HEK293T (cell line): ENCODE results near the gene SKIC8.

Source experiments
- CTCF ChIA-PET: fragments of 350-600 bp; formaldehyde crosslinking; extraction: SDS; loops from one replicate; lab custom pipeline; 2021; ENCODE audit warnings: antibody characterized with exemption, inconsistent platforms; lab: Yijun Ruan, JAX
- POLR2A ChIA-PET: fragments of 350-600 bp; formaldehyde crosslinking; extraction: SDS; loops from one replicate; lab custom pipeline; 2020; ENCODE audit warnings: antibody characterized with exemption, inconsistent platforms; lab: Yijun Ruan, JAX
- DNase-seq: peaks from one replicate; pipeline ENCODE4 v3.0.0; 2012; ENCODE audit warnings: mixed read lengths; ENCODE audit errors: extremely low spot score
- ARNT ChIP-seq: fragments of 450-650 bp; IDR thresholded peaks from 2 replicates; pipeline ENCODE4 v1.6.1; 2017; ENCODE audit warnings: mild to moderate bottlenecking
- BHLHE40 ChIP-seq: fragments of 450-650 bp; IDR thresholded peaks from 2 replicates; pipeline ENCODE4 v1.6.1; 2016; ENCODE audit warnings: mild to moderate bottlenecking, moderate library complexity, borderline replicate concordance
- CTBP1 ChIP-seq: fragments of 450-650 bp; IDR thresholded peaks from 2 replicates; pipeline ENCODE4 v1.6.1; 2016; ENCODE audit warnings: borderline replicate concordance
- ELF4 ChIP-seq: fragments of 450-650 bp; IDR thresholded peaks from 2 replicates; pipeline ENCODE4 v1.6.1; 2017; ENCODE audit warnings: antibody characterized with exemption
- FOXA1 ChIP-seq: fragments of 450-650 bp; IDR thresholded peaks from 2 replicates; pipeline ENCODE4 v1.6.1; 2016; ENCODE audit warnings: mild to moderate bottlenecking
- FOXK2 ChIP-seq: fragments of 450-650 bp; IDR thresholded peaks from 2 replicates; pipeline ENCODE4 v1.6.1; 2016; ENCODE audit warnings: mild to moderate bottlenecking
- FOXM1 ChIP-seq: fragments of 450-650 bp; IDR thresholded peaks from 2 replicates; pipeline ENCODE4 v1.6.1; 2017; ENCODE audit warnings: mild to moderate bottlenecking, borderline replicate concordance
- HDGF ChIP-seq: fragments of 450-650 bp; IDR thresholded peaks from 2 replicates; pipeline ENCODE4 v1.6.1; 2017; ENCODE audit warnings: antibody characterized with exemption, borderline replicate concordance
- L3MBTL2 ChIP-seq: fragments of 450-650 bp; conservative IDR thresholded peaks from 2 replicates; pipeline ENCODE4 v1.6.1; 2016; ENCODE audit warnings: mild to moderate bottlenecking
- LEF1 ChIP-seq: fragments of 450-650 bp; IDR thresholded peaks from 2 replicates; pipeline ENCODE4 v1.6.1; 2017; ENCODE audit warnings: mild to moderate bottlenecking, borderline replicate concordance
- NFRKB ChIP-seq: fragments of 450-650 bp; IDR thresholded peaks from 2 replicates; pipeline ENCODE4 v1.6.1; 2016; ENCODE audit warnings: mild to moderate bottlenecking, moderate library complexity
- SP1 ChIP-seq: fragments of 450-650 bp; IDR thresholded peaks from 2 replicates; pipeline ENCODE4 v1.6.1; 2017
- TARDBP ChIP-seq: fragments of 450-650 bp; IDR thresholded peaks from 2 replicates; pipeline ENCODE4 v1.6.1; 2016
- ZNF384 ChIP-seq: fragments of 450-650 bp; IDR thresholded peaks from 2 replicates; pipeline ENCODE4 v1.6.1; 2016
- TF ChIP-seq, protein P1 (sequence below): fragments of 450-650 bp; IDR thresholded peaks from 2 replicates; pipeline ENCODE4 v1.6.1; 2016

SKIC8 gene

DNA sequence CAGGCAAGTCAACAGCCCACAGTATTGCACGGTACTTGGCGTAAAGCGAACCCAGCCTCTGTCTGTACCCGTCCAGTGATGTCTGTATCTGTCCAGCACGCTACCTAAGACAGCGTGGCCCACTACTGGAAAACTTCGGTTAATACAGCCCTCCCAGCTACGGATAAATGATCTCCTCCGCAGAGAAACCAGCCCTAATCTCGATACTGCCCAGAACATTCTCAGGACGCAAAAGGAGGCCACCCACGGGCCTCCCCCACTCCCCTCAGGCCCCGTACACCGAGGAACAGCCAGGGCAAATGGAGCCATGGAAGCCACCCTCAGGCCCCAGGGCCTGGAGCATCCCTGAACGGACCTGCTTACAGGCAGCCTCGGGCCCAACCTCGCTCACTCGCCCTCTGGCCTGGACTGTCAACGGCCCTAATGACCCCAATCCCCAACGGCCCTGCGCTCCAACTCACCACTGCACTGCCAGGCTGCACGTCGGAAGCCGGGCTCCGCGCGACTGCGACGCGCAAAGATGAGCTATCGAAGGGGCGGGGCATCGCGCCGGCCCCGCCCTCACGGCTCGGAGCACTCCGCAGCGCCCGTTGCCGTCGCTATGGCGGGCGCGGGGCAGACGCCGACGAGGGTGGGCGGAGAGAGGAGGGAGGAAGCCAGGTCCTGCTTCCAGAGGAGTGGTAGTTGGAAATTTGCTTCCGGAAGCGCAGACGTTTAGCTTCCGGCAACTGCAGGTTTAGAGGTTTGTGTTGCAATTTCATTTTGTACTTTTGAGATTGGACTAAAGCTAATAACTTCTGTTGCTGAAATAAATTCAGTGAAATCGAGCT lies at the start of gene SKIC8:
SKIC8 (minus strand) TSS at position 509 of the 830 bp plus-strand sequence. CDS start 3,923 bp downstream, outside the sequence.
- peak; percentile 99 for DNase-seq
- TF ChIP-seq HDGF (peak; percentile 88), FOXK2 (no peak), ELF4 (peak; percentile 59; the same call in 1 of the 2 replicates), FOXA1 (no peak), TARDBP (no peak), SP1 (no peak)
- ChIA-PET POLR2A (interaction anchor here (0.6 to 2.5 kb wide), 65 partner anchors 8 to 536 kb away, joined by 3 to 36 read pairs (median 4); partner anchors contain the start of genes CHRNA5, HYKK, IDH3A and IREB2), CTCF (interaction anchor here (0.6 to 1.2 kb wide), 5 partner anchors 9 to 237 kb away, joined by 3 to 9 read pairs (median 3); no protein-coding TSS in a partner anchor)

DNA sequence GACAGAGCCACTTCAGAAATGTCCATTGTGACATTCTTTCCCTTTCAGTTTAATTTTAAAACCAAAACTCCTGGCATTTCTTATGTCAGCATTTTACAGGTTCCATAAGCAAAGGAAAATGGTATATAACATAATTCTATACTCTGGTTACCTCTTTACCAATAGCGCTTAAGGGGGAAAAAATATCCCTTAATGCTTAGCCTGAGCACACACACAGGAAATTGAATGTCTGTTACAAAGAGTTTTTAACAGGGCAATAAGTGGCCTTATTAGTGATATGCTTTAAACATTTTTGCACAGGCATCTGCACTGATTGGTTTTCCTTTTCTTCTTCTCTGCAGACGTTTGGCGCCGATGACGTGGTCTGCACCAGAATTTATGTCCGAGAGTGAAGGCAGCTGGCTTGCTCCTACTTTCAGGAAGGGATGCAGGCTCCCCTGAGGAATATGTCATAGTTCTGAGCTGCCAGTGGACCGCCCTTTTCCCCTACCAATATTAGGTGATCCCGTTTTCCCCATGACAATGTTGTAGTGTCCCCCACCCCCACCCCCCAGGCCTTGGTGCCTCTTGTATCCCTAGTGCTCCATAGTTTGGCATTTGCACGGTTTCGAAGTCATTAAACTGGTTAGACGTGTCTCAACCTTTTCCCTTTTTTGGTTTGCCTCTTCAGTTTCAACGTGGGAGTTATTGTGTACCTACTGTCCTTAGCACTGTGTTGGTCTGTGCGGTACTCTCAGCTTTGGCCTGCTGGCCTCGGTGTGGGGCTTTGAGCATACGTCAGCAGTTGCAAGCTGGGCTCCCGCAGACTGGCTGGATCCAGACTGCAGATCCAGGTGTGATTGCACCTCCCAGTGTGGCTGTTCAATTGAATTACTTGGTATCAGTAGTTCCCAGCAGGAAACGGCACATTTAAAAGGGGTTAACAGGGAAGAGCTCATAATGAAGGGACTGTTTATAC lies 48.5 kb upstream of the SKIC8 start:
- TF ChIP-seq LEF1 (no peak), FOXM1 (no peak)
- DNase-seq: no peak
- POLR2A ChIA-PET: interaction anchor here (1.1 kb wide), 1 partner anchor 11 kb away, joined by 3 read pairs; no protein-coding TSS in a partner anchor
- CTCF ChIA-PET: no interaction called here

DNA sequence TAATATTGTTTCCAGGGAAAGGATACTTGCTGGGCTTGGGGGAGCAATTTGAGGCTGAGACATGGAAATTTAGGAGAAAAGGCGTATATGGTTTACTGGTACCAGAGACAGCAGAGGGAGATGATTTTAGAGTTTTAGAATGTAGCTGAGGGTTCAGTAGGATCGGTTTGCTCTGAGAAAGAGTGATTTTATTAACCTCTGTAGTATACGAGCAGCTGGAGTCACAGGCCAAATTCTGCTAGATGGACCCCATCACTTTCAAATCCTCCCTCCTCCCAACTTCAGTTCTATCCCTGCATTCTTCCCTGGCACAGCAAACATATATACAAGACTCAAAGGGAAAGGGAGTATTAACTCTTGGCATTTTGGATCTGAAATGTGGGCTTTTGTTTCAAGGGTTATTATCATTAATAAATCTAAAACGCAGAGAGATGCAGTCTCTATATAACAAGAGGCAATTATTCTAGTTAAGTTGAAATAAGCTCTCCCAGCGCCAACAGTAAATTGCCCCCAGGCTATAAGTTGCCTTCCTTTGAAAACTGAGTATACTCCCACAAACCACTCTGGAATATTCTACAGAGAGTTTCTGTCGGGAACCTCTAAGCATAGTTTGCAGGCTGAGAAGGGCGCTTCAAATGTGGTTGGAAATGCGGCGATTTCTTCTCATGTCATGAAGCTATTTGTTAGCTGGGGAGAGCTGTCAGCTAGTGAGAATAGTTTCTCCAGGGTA lies 46.2 kb upstream of the SKIC8 start:
- POLR2A ChIA-PET: no interaction called here
- no peak for TF ChIP-seq LEF1
- TF ChIP-seq FOXA1: no peak
- TF ChIP-seq SP1: no peak
- no peak for TF ChIP-seq HDGF
- TF ChIP-seq ELF4: no peak
- TF ChIP-seq TARDBP: no peak
- no peak for TF ChIP-seq FOXM1
- no peak for TF ChIP-seq BHLHE40
- TF ChIP-seq FOXK2: no peak
- no peak for TF ChIP-seq ARNT
- no peak for TF ChIP-seq CTBP1
- no peak for TF ChIP-seq NFRKB
- no peak for TF ChIP-seq L3MBTL2
- CTCF ChIA-PET: interaction anchor here (0.9 to 1.0 kb wide), 2 partner anchors 41 to 84 kb away, joined by 3 read pairs; no protein-coding TSS in a partner anchor
- no peak for DNase-seq

DNA sequence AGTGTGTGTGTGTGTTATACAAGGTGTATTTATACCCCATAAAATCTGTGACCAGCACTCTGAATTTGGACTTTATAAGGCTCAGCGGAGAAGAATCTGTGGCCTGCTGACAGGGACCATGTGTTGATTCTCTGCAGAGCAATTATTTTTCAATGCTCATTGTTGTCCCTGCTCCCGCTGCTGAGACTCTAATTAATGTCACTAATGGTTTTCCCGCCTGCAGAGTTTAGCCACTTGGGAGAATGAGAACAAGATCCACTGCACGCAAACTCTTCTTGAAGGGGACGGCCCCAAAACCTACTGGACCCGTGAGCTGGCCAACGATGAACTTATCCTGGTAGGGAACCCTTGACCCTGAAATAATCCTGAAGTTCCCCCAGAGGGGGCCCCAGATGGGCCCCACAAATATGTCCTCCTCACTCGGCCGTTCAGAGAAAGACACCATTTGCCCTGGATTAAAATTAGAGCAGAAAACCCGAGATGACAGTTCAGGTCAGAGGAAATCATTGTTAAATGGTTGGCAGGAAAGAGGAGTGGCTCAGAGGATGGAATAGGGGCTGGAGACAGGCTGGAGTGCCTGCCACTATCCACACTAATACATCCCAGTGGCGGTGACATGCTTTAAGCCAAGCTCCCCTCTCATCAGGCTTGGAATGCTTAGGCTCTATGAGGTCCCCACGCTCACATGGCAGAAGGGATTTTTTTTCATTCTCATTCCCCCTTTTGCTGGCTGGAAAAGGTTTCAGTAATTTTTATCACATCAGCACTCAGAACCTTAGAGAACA lies 44.1 kb upstream of the SKIC8 start:
- no peak for DNase-seq
- TF ChIP-seq, protein P1, sequence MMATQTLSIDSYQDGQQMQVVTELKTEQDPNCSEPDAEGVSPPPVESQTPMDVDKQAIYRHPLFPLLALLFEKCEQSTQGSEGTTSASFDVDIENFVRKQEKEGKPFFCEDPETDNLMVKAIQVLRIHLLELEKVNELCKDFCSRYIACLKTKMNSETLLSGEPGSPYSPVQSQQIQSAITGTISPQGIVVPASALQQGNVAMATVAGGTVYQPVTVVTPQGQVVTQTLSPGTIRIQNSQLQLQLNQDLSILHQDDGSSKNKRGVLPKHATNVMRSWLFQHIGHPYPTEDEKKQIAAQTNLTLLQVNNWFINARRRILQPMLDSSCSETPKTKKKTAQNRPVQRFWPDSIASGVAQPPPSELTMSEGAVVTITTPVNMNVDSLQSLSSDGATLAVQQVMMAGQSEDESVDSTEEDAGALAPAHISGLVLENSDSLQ: 0 out of 2 replicates have a peak, but pooled peaks have one; percentile 18
- TF ChIP-seq LEF1: no peak
- CTCF ChIA-PET: no interaction called here
- POLR2A ChIA-PET: no interaction called here

DNA sequence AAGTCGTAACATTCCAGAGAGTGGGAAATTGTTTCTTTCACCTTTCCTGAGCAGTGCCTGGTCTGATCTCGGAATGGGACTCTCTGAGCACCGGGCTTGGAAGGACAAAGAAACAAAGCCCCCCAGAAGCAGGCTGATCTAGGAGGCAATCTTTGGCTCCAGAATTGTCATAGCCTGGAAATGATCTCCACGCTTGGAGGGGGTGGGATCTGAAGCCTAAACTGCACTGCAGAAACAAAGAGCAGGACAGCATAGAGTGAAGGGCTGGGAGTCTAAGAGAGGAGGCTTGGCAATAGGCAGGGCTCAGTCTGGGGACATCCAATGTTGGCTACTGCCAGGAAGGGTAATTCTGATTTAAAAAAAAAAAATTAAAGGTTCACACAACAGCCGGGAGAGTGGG lies 42.6 kb upstream of the SKIC8 start:
- ChIA-PET CTCF (no interaction called here), POLR2A (no interaction called here)

DNA sequence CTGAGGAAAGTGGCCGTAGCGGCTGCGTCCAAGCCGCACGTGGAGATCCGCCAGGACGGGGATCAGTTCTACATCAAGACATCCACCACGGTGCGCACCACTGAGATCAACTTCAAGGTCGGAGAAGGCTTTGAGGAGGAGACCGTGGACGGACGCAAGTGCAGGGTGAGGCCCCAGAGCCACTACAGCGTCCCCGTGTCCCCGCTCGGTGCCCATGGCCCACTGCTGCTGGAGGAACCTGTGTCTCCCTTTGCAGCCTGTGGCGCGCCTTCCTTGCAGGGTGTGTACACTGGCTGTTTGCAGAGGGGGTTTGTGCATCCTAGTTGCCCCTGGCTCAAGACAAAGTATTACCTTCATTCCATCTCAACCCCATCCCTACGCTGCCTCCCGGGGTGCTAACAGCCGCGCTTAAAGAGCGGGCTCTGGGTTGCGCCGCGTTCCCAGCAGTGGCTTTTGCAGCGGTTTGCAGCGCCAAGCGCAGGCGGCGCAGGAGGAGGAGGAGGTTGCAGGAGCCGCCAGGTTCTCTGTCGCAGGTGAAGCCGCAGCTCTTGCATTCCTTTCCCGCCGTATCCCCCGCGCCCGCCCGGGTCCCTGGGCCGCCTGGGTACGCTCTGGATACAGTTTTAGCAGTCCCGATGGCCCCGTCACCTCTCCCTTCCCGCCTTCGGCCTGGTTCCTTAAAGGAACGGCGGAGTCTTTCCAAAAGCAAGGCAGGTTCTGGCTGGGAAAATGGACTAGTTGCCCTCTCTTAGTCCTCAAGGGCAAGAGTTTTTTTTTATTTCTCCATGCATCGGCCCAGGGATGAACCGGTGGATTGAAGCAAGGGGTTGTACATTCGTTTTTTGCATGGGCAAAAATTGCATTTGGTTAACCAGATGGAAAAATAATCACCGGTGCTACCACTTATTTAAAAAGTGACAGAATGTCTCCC lies 41.9 kb upstream of the SKIC8 start:
- ChIA-PET CTCF (no interaction called here), POLR2A (no interaction called here)
- TF ChIP-seq ARNT (no peak), FOXM1 (no peak), ZNF384 (no peak)
- no peak for DNase-seq

More for the DNA sequence above, 42.6 kb upstream of the SKIC8 start:
- no peak for DNase-seq
- no peak for TF ChIP-seq FOXA1
